Natural killer cell (primary cell): ENCODE results near the gene WNT4. TPM values are rescaled to one million over a fixed set of nuclear protein-coding genes. Genes with fewer than 3 reads are reported as not detected.

Source experiments
- ATAC-seq, 3 donors: fragments of 150-1000 bp in 2 of 3; fragments of 200-7000 bp in 1 of 3; cut with Tn5 transposase; 1 replicate in 1 of 3; 2 replicates in 2 of 3; pipeline ENCODE4 v1.10.0; 2021; ENCODE audit warnings: mild to moderate bottlenecking in 2 of 3, moderate library complexity in 2 of 3
- DNase-seq, 2 donors: peaks; one replicate each; pipeline versions ENCODE4 v3.0.0 to v3.0.0-alpha.2; 2013 to 2021; ENCODE audit warnings: mixed read lengths in 1 of 2
- H3K27ac ChIP-seq: one replicate; pipeline ENCODE4 v1.5.1; 2013; ENCODE audit warnings: mild to moderate bottlenecking, low read length
- H3K27me3 ChIP-seq: one replicate; pipeline ENCODE4 v1.6.1; 2013; ENCODE audit warnings: low read length; ENCODE audit not compliant: control insufficient read depth, insufficient read depth
- H3K36me3 ChIP-seq: one replicate; pipeline ENCODE4 v1.6.1; 2013; ENCODE audit warnings: low read length; ENCODE audit not compliant: control insufficient read depth, insufficient read depth
- H3K4me1 ChIP-seq: one replicate; pipeline ENCODE4 v1.6.1; 2013; ENCODE audit warnings: low read length; ENCODE audit not compliant: control insufficient read depth, insufficient read depth
- H3K4me3 ChIP-seq: one replicate; pipeline ENCODE4 v1.5.1; 2013; ENCODE audit warnings: low read length
- H3K9me3 ChIP-seq: one replicate; pipeline ENCODE4 v1.6.1; 2013; ENCODE audit warnings: low read length; ENCODE audit not compliant: control insufficient read depth, insufficient read depth
- H3K27ac Mint-ChIP-seq, 2 donors: one replicate each; pipeline ENCODE4 v1.8.0; 2022; ENCODE audit warnings: mild to moderate bottlenecking in 2 of 2, mixed read lengths in 2 of 2, moderate library complexity in 1 of 2
- H3K27me3 Mint-ChIP-seq, 2 donors: one replicate each; pipeline ENCODE4 v1.8.0; 2022; ENCODE audit warnings: low read depth in 2 of 2, mixed read lengths in 2 of 2
- H3K36me3 Mint-ChIP-seq: one replicate; pipeline ENCODE4 v1.8.0; 2022; ENCODE audit warnings: mixed read lengths
- H3K4me1 Mint-ChIP-seq, 2 donors: one replicate each; pipeline ENCODE4 v1.8.0; 2022; ENCODE audit warnings: mixed read lengths in 2 of 2
- H3K4me3 Mint-ChIP-seq: one replicate; pipeline ENCODE4 v1.8.0; 2022; ENCODE audit warnings: mild to moderate bottlenecking, moderate library complexity, mixed read lengths
- H3K9me3 Mint-ChIP-seq, 2 donors: one replicate each; pipeline ENCODE4 v1.8.0; 2022; ENCODE audit warnings: mixed read lengths in 2 of 2
- CTCF ChIP-seq: fragments of 200-600 bp; IDR thresholded peaks from one replicate; pipeline ENCODE4 v1.8.0; 2022; ENCODE audit warnings: antibody characterized with exemption
- WGBS: methylation state at CpG from one replicate; pipeline ENCODE4 v1.1.7; 2013; ENCODE audit warnings: missing lambda C conversion rate; ENCODE audit not compliant: insufficient coverage; 5-methylcytosine and 5-hydroxymethylcytosine counted together
- intact Hi-C: fragments of 100-400 bp; cut with micrococcal nuclease; formaldehyde crosslinking; loops from one replicate; pipeline ENCODE4 v1.14.2; 2022
- total RNA-seq, 4 donors: library from RNA; stranded (reverse); fragments of 120-200 nt in 1 of 4; gene quantifications; one replicate each; pipeline versions ENCODE4 v1.2.3 to v1.2.4, GENCODE V29; 2013 to 2022

Gene WNT4
- total RNA-seq, 3 donors from 2014 or later (not counting 1 experiment from before 2014, with no cell fraction given) = not detected

DNA sequence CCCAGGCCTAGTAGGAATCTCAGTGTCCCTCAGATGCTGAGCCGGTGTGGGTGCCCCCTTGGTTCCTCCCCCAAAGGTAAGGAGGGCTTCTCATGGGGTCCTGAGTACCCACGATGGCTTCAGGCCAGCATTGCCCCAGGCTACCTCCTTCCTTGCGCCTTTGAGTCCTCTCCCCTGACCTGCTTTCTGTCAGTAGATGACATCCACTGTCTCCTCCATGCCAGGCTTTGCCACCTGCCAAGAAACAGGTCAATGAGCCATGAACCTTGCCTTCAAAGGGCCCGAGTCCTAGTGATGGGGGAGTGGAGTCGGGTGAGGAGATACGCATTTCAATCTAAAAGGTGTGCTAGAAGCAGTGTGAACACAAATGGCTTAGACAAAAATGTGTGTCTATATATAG is 15.6 kb downstream of the WNT4 start:
- DNase-seq (no peak), ATAC-seq (no peak)
- Histone ChIP-seq H3K36me3 (no peaks in the 10 kb centered on the region), H3K27ac (no peak overlapping the region), H3K9me3 (no peaks in the 10 kb centered on the region), H3K4me3 (no peak overlapping the region), H3K27me3 (no peaks in the 10 kb centered on the region), H3K4me1 (no peaks in the 10 kb centered on the region)
- no peaks in the 10 kb centered on the region for H3K27me3 Mint-ChIP-seq
- H3K36me3 Mint-ChIP-seq = no peaks in the 10 kb centered on the region
- no peak overlapping the region for H3K27ac Mint-ChIP-seq
- H3K4me1 Mint-ChIP-seq = peaks cover 6 to 9% of the 10 kb centered on the region in 2 donors
- H3K9me3 Mint-ChIP-seq = no peaks in the 10 kb centered on the region
- H3K4me3 Mint-ChIP-seq = no peak overlapping the region
- intact Hi-C loops = no loop called here
- no peak for TF ChIP-seq CTCF
- WGBS = 79% methylated on average over 6 of the region's 6 CpGs

DNA sequence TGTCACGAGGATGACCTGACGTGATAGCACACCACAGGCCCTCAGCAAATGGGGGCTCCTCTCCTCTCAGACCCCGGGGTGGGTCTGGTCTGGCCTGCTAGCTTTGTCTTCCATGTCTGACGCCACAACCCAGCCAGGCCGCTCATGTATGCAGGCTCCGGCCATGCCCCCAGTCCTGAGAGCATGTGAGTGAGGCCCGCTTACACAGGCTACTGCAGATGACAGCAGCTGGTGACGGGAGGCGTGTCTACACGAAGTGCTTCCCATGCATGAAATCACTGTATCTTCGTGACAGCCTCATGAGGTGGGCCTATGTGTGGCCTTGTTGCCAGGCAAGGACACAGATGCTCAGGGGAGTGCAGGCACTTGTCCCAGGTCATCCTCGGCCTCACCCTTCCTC is 16.4 kb downstream of the WNT4 start:
- Mint-ChIP-seq H3K4me1 (peaks cover 6 to 9% of the 10 kb centered on the region in 2 donors), H3K4me3 (no peak overlapping the region), H3K36me3 (no peaks in the 10 kb centered on the region), H3K27me3 (no peaks in the 10 kb centered on the region), H3K9me3 (no peaks in the 10 kb centered on the region), H3K27ac (peak overlapping the region in 1 of 2 donors; percentile 23)
- no peak for DNase-seq
- no peak for TF ChIP-seq CTCF
- Histone ChIP-seq H3K4me3 (no peak overlapping the region), H3K9me3 (no peaks in the 10 kb centered on the region), H3K27me3 (no peaks in the 10 kb centered on the region), H3K27ac (no peak overlapping the region), H3K4me1 (no peaks in the 10 kb centered on the region), H3K36me3 (no peaks in the 10 kb centered on the region)
- no peak for ATAC-seq
- intact Hi-C loops = no loop called here
- WGBS = 91% methylated on average over 12 of the region's 12 CpGs

GRCh38 chr1:22124592-22125229 is 18.2 kb downstream of the WNT4 start:
- no peak for ATAC-seq
- Histone ChIP-seq H3K27ac (no peak overlapping the region), H3K4me1 (no peaks in the 10 kb centered on the region), H3K36me3 (peaks cover 3% of the 10 kb centered on the region), H3K9me3 (no peaks in the 10 kb centered on the region), H3K27me3 (no peaks in the 10 kb centered on the region), H3K4me3 (no peak overlapping the region)
- TF ChIP-seq CTCF = no peak
- Mint-ChIP-seq H3K9me3 (no peaks in the 10 kb centered on the region), H3K4me1 (peaks cover 6 to 15% of the 10 kb centered on the region in 2 donors), H3K27ac (peak overlapping the region; percentile 18 to 31), H3K36me3 (no peaks in the 10 kb centered on the region), H3K27me3 (no peaks in the 10 kb centered on the region), H3K4me3 (no peak overlapping the region)
- intact Hi-C loops = no loop called here
- no peak for DNase-seq
- WGBS = 98% methylated on average over 8 of the region's 8 CpGs

DNA sequence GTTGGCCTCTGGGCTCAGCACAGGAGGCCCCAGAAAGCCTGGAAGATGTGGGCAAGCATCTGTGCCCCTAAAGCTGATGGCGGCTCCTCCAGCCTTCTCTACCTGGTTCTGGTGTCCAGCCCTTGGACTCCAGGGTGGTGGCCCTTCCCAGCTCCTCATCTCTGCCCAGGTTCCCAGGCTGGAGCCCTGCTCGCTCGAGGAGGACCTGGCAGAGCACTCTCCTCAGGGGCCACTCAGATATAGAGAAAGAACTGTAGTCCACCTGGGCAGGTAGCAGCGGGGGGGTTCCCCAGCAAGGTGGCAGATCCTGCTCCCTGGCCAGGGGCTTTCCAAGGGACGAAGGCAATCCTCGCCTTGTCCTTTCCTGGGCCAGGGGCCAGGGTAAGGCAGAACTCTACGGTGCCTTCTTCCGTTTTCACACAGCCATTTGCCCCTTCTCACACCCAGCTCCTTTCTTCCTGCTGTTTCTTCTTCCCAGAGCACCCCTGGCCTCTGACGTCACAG is 18.9 kb downstream of the WNT4 start:
- Histone ChIP-seq H3K9me3 (no peaks in the 10 kb centered on the region), H3K4me1 (no peaks in the 10 kb centered on the region), H3K27ac (no peak overlapping the region), H3K27me3 (no peaks in the 10 kb centered on the region), H3K4me3 (no peak overlapping the region), H3K36me3 (peaks cover 3% of the 10 kb centered on the region)
- Mint-ChIP-seq H3K36me3 (no peaks in the 10 kb centered on the region), H3K9me3 (no peaks in the 10 kb centered on the region), H3K4me1 (peaks cover 13 to 21% of the 10 kb centered on the region in 2 donors), H3K27me3 (no peaks in the 10 kb centered on the region), H3K4me3 (no peak overlapping the region), H3K27ac (peak overlapping the region in 1 of 2 donors; percentile 31)
- no peak for TF ChIP-seq CTCF
- 90% methylated on average over 9 of the region's 9 CpGs for WGBS
- ATAC-seq = no peak
- DNase-seq = no peak
- intact Hi-C loops = no loop called here
